Measurements from ENCODE around the gene FAM13B. TPM values are rescaled to one million over a fixed set of nuclear protein-coding genes. Genes with fewer than 3 reads are reported as not detected.

FAM13B gene
- total RNA-seq, 2 experiments from 2014 or later: 10.2 to 14.0 TPM

DNA sequence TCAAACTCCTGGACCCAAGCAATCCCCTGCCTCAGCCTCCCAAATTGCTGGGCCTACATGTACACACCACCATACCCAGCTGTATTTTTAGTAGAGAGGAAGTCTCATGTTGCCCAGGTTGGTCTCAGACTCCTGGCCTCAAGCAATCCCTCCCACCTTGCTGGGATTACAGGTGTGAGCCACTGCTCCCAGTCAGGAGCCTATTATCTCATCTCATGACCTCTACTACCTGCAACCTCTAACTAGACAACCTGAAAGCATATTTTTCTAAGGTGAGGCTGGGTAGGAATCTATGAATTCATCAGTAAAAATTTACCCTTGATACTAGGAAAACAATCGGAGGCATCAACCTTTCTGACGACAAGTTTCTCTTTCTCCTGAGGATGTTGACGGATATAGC, 10.0 kb downstream of the FAM13B start:
- H3K36me3 Mint-ChIP-seq (ENCODE audit: low read depth): peaks cover 23% of the 10 kb centered on the region
- DNase-seq (no peak), ATAC-seq (no peak)
- intact Hi-C loops (cut with DNase I, micrococcal nuclease): no loop called here
- H3K9me3 Mint-ChIP-seq (ENCODE audit: low read depth): no peaks in the 10 kb centered on the region
- ChIA-PET POLR2A (interaction anchor here (0.6 kb wide), 1 partner anchor 271 kb away, joined by 3 read pairs; no protein-coding TSS in a partner anchor), CTCF (interaction anchor here (0.7 to 2.1 kb wide), 6 partner anchors 11 to 207 kb away, joined by 3 to 6 read pairs (median 4); no protein-coding TSS in a partner anchor)
- H3K27ac Mint-ChIP-seq: no peak overlapping the region
- peaks cover 49% of the 10 kb centered on the region for H3K4me1 Mint-ChIP-seq
- H3K27me3 Mint-ChIP-seq: no peaks in the 10 kb centered on the region
- no peak overlapping the region for H3K4me3 Mint-ChIP-seq

DNA sequence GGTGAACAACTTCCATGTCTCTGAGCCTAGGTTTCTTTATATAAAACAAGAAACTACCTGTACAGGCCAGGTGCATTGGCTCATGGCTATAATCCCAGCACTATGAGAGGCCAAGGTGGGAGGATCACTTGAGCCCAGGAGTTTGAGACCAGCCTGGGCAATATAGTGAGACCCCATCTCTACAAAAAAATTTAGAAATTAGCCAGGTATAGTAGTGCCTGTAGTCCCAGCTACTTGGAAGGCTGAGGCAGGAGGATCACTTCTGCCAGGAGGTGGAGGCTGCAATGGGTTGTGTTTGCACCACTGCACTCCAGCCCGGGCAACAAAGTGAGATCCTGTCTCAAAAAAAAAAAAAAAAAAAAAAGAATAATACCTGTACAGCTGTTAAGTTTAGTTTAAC, 11.1 kb downstream of the FAM13B start:
- POLR2A ChIA-PET: no interaction called here
- ATAC-seq: no peak
- intact Hi-C loops (cut with DNase I, micrococcal nuclease): no loop called here

DNA sequence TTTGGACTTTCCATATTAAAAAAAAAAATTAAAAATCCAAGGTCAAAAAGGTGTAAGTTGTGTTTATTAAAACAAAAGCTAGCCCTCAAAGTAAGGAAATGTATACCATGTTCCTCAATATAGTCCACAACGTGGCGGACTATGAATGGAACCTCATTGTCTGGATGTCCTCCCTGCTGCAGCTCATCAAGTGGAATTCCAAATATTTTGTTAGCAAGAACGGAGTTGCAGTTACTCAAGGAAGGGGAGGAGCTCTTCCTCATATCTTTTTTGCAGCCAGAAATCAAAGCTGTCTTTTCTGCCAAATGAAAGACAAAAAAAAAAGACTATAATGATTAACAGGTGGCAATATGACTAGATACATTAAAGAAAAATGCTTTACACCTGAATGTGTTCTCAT, 14.0 kb downstream of the FAM13B start:
- peaks cover 23% of the 10 kb centered on the region for H3K4me1 Mint-ChIP-seq
- intact Hi-C loops (cut with DNase I, micrococcal nuclease): no loop called here
- ChIA-PET CTCF (interaction anchor here (0.7 to 2.7 kb wide), 5 partner anchors 8 to 386 kb away, joined by 3 to 13 read pairs (median 6); no protein-coding TSS in a partner anchor), POLR2A (no interaction called here)
- DNase-seq (no peak), ATAC-seq (no peak)
- H3K27ac Mint-ChIP-seq: no peak overlapping the region
- H3K27me3 Mint-ChIP-seq: no peaks in the 10 kb centered on the region
- no peak overlapping the region for H3K4me3 Mint-ChIP-seq
- peaks cover 36% of the 10 kb centered on the region for H3K36me3 Mint-ChIP-seq (ENCODE audit: low read depth)
- H3K9me3 Mint-ChIP-seq (ENCODE audit: low read depth): no peaks in the 10 kb centered on the region

More for the DNA sequence above, 11.1 kb downstream of the FAM13B start:
- Mint-ChIP-seq H3K27ac (no peak overlapping the region), H3K9me3 (ENCODE audit: low read depth) (no peaks in the 10 kb centered on the region), H3K4me1 (peaks cover 42% of the 10 kb centered on the region), H3K36me3 (ENCODE audit: low read depth) (peaks cover 31% of the 10 kb centered on the region), H3K4me3 (no peak overlapping the region), H3K27me3 (no peaks in the 10 kb centered on the region)
- DNase-seq: no peak
- CTCF ChIA-PET: interaction anchor here (0.6 to 2.1 kb wide), 5 partner anchors 12 to 131 kb away, joined by 3 to 6 read pairs (median 4); no protein-coding TSS in a partner anchor

DNA sequence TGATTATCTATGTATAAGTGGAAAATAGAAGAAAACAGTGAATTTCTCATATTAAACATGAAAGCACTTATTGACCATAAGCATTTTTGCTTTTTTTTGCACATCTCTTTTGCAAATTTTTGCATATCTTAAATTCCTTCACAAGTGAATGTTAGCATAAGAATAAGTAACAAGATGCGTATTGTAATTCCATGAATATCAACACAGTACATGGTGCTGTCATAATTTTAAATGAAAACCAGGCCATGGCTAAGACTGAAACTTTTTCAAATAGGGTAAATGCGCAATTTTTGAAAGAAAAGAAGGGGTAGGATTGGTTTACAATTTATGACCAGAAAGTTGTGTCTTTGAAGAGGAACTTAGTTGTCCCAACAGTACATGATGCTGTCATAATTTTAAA, 17.0 kb downstream of the FAM13B start:
- no peaks in the 10 kb centered on the region for H3K9me3 Mint-ChIP-seq (ENCODE audit: low read depth)
- CTCF ChIA-PET: interaction anchor here (2.7 kb wide), 1 partner anchor 11 kb away, joined by 13 read pairs; no protein-coding TSS in a partner anchor
- no peak overlapping the region for H3K4me3 Mint-ChIP-seq
- peaks cover 40% of the 10 kb centered on the region for H3K36me3 Mint-ChIP-seq (ENCODE audit: low read depth)
- peaks cover 6% of the 10 kb centered on the region for H3K4me1 Mint-ChIP-seq
- H3K27me3 Mint-ChIP-seq: no peaks in the 10 kb centered on the region
- POLR2A ChIA-PET: no interaction called here
- intact Hi-C loops (cut with DNase I, micrococcal nuclease): no loop called here
- ATAC-seq (no peak), DNase-seq (no peak)
- H3K27ac Mint-ChIP-seq: no peak overlapping the region

- ChIA-PET CTCF (no interaction called here), POLR2A (interaction anchor here (0.6 kb wide), 1 partner anchor 12 kb away, joined by 4 read pairs; no protein-coding TSS in a partner anchor)
- Mint-ChIP-seq H3K36me3 (ENCODE audit: low read depth) (peaks cover 25% of the 10 kb centered on the region), H3K4me3 (no peak overlapping the region), H3K4me1 (peaks cover 2% of the 10 kb centered on the region), H3K27ac (no peak overlapping the region), H3K27me3 (no peaks in the 10 kb centered on the region), H3K9me3 (ENCODE audit: low read depth) (no peaks in the 10 kb centered on the region)
- no peak for ATAC-seq
- intact Hi-C loops (cut with DNase I, micrococcal nuclease): no loop called here
- no peak for DNase-seq
Measured at GRCh38 chr5:138011991-138012390, 20.9 kb downstream of the FAM13B start.

DNA sequence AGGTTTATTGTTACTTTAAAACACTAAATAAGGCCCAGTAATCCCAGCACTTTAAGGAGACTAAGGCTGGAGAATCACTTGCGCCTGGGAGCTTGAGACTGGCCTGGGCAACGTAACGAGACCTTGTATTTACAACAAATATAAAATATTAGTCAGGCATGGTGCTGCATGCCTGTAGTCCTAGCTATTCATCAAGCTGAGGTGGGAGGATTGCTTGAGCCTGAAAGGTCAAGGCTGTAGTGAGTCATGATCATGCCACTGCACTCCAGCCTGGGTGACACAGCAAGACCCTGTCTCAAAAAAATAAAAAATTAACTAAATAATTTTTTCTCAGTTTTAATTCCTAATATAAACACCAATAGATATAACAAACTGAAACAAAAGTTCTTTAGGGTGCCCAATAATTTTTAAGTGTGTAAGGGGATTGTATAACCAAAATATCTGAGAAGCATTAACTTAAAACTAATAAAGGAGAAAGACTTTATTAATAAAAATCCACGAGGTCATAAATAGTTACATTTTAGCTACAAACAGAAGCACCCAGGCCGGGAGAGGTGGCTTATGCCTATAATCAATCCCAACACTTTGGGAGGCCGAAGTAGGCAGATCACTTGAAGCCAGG, 32.7 kb downstream of the FAM13B start:
- DNase-seq (no peak), ATAC-seq (no peak)
- Mint-ChIP-seq H3K36me3 (ENCODE audit: low read depth) (peaks cover 45% of the 10 kb centered on the region), H3K27me3 (no peaks in the 10 kb centered on the region), H3K4me3 (no peak overlapping the region), H3K9me3 (ENCODE audit: low read depth) (peaks cover 18% of the 10 kb centered on the region), H3K27ac (no peak overlapping the region), H3K4me1 (peaks cover 37% of the 10 kb centered on the region)
- ChIA-PET POLR2A (interaction anchor here (0.6 kb wide), 1 partner anchor 12 kb away, joined by 4 read pairs; no protein-coding TSS in a partner anchor), CTCF (interaction anchor here (0.7 to 1.5 kb wide), 4 partner anchors 12 to 36 kb away, joined by 3 to 6 read pairs (median 4); no protein-coding TSS in a partner anchor)
- intact Hi-C loops (cut with DNase I, micrococcal nuclease): no loop called here

DNA sequence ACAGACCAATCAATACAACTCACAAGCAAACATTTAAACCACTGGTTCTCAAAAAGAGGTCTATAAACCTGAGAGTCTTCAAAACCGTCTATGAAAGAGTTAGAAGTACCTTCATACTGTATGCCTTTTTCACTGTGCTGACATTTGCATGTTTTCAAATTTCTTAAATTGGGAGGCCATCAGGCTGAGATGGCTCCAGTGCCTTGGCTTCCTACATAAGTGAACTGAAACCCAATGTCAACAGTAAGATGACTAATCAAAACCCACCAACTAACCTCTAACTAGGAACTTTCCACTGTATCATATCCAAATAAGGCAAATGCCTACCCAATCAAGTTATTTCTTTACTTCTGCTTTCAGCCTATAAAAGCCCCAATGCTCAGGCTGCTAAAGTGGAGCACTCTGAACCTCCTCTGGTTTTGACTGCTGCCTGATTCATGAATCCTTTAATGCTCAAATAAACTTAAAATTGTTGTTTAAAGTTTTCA, 35.1 kb downstream of the FAM13B start:
- ChIA-PET CTCF (interaction anchor here (0.6 to 1.0 kb wide), 3 partner anchors 9 to 49 kb away, joined by 3 read pairs; no protein-coding TSS in a partner anchor), POLR2A (interaction anchor here (0.7 kb wide), 1 partner anchor 134 kb away, joined by 3 read pairs; no protein-coding TSS in a partner anchor)
- peak overlapping the region; percentile 83 for H3K27ac Mint-ChIP-seq
- H3K36me3 Mint-ChIP-seq (ENCODE audit: low read depth): peaks cover 43% of the 10 kb centered on the region
- intact Hi-C loops (cut with DNase I, micrococcal nuclease): loop anchor here (2.0 to 5.0 kb wide), 3 partner anchors 31 to 60 kb away; no protein-coding TSS in a partner anchor
- DNase-seq: peak; percentile 40
- peaks cover 43% of the 10 kb centered on the region for H3K4me1 Mint-ChIP-seq
- peak; percentile 96 for ATAC-seq
- peaks cover 18% of the 10 kb centered on the region for H3K9me3 Mint-ChIP-seq (ENCODE audit: low read depth)
- H3K27me3 Mint-ChIP-seq: no peaks in the 10 kb centered on the region
- H3K4me3 Mint-ChIP-seq: no peak overlapping the region

GRCh38 chr5:137995749-137996128, 37.1 kb downstream of the FAM13B start:
- H3K27me3 Mint-ChIP-seq: no peaks in the 10 kb centered on the region
- H3K36me3 Mint-ChIP-seq (ENCODE audit: low read depth): peaks cover 36% of the 10 kb centered on the region
- intact Hi-C loops (cut with DNase I, micrococcal nuclease): loop anchor here in 1 of 2 experiments (5.0 kb wide), 1 partner anchor 58 kb away; no protein-coding TSS in a partner anchor
- ChIA-PET CTCF (interaction anchor here (1.0 kb wide), 1 partner anchor 217 kb away, joined by 4 read pairs; no protein-coding TSS in a partner anchor), POLR2A (no interaction called here)
- H3K9me3 Mint-ChIP-seq (ENCODE audit: low read depth): peaks cover 18% of the 10 kb centered on the region
- no peak for DNase-seq
- no peak overlapping the region for H3K4me3 Mint-ChIP-seq
- ATAC-seq: no peak
- H3K27ac Mint-ChIP-seq: no peak overlapping the region
- H3K4me1 Mint-ChIP-seq: peaks cover 47% of the 10 kb centered on the region

- Mint-ChIP-seq H3K4me1 (peaks cover 47% of the 10 kb centered on the region), H3K36me3 (ENCODE audit: low read depth) (peaks cover 36% of the 10 kb centered on the region), H3K27me3 (no peaks in the 10 kb centered on the region), H3K9me3 (ENCODE audit: low read depth) (peaks cover 18% of the 10 kb centered on the region), H3K4me3 (no peak overlapping the region), H3K27ac (no peak overlapping the region)
- CTCF ChIA-PET: interaction anchor here (1.0 kb wide), 1 partner anchor 216 kb away, joined by 4 read pairs; no protein-coding TSS in a partner anchor
- POLR2A ChIA-PET: no interaction called here
- ATAC-seq (no peak), DNase-seq (no peak)
- intact Hi-C loops (cut with DNase I, micrococcal nuclease): loop anchor here in 1 of 2 experiments (5.0 kb wide), 1 partner anchor 58 kb away; no protein-coding TSS in a partner anchor
Measured at GRCh38 chr5:137995077-137995748, 37.7 kb downstream of the FAM13B start.

DNA sequence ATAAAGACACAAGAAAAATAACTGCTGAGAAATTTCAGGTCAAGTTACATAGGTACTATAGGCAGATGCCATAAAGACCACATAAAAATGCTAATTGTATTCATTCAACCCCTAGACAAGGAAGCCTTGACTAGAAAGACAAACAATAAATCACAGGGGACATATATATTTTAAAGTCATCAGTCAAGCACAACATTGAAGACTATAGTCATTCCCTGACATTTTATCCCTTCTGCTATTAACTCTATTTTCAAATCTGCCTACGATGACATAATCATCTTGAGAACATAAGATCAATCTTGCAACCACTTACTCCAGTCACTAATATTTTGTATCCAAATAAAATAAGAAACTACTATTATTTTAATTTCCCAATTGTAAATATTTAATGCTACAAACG, 38.3 kb downstream of the FAM13B start:
- CTCF ChIA-PET: interaction anchor here (1.0 to 1.4 kb wide), 4 partner anchors 12 to 32 kb away, joined by 3 to 4 read pairs (median 3); no protein-coding TSS in a partner anchor
- no peak for DNase-seq
- POLR2A ChIA-PET: no interaction called here
- ATAC-seq: no peak
- Mint-ChIP-seq H3K36me3 (ENCODE audit: low read depth) (peaks cover 33% of the 10 kb centered on the region), H3K4me1 (peaks cover 44% of the 10 kb centered on the region), H3K4me3 (no peak overlapping the region), H3K27ac (no peak overlapping the region), H3K9me3 (ENCODE audit: low read depth) (peaks cover 16% of the 10 kb centered on the region), H3K27me3 (no peaks in the 10 kb centered on the region)
- intact Hi-C loops (cut with DNase I, micrococcal nuclease): no loop called here

GRCh38 chr5:137989419-137989818, 43.5 kb downstream of the FAM13B start:
- no peak for DNase-seq
- no peak for ATAC-seq
- Mint-ChIP-seq H3K4me1 (peaks cover 4% of the 10 kb centered on the region), H3K27ac (no peak overlapping the region), H3K9me3 (ENCODE audit: low read depth) (no peaks in the 10 kb centered on the region), H3K36me3 (ENCODE audit: low read depth) (peaks cover 7% of the 10 kb centered on the region), H3K27me3 (no peaks in the 10 kb centered on the region), H3K4me3 (no peak overlapping the region)
- intact Hi-C loops (cut with DNase I, micrococcal nuclease): no loop called here
- CTCF ChIA-PET: interaction anchor here (1.1 kb wide), 1 partner anchor 92 kb away, joined by 3 read pairs; no protein-coding TSS in a partner anchor
- POLR2A ChIA-PET: interaction anchor here (0.7 kb wide), 1 partner anchor 79 kb away, joined by 4 read pairs; no protein-coding TSS in a partner anchor
